ENCODE data around the gene IQCN. TPM values are rescaled to one million over a fixed set of nuclear protein-coding genes. Genes with fewer than 3 reads are reported as not detected.

Gene IQCN
- total RNA-seq, 2 experiments from 2014 or later: 0.19 TPM; not detected in 1

DNA sequence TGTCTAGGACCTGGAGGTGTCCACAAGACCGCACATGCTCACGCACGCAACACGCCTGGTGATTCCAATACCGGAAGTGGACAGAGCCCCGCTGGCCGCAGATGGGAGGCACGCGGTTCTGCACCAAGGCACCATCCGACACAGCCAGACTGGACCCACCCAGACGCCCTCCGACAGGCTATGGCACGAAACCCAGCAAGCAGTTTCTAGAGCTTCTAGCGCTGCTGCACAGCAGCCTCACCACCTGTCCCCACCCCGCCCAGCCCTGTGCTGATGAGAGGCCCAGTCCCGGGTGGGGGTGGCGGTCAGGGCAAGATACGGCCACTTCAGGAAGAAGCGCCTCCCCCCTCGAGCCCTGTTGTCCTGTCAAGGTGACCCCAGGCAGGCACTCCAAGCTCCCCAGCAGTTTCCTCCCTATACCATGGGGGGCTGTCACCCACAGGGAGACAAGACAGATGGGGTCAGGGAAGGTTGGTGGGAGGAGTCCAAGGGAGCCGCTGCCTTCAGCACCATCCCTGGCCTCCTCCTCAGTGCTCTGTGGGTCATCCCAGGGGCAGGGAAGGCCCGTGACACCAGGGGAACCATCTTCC is 37.3 kb upstream of the IQCN start:
- H3K4me1 Mint-ChIP-seq (ENCODE audit: low read depth): peaks cover 27% of the 10 kb centered on the region
- intact Hi-C loops (cut with micrococcal nuclease): no loop called here
- CTCF ChIA-PET: interaction anchor here (2.3 kb wide), 1 partner anchor 9 kb away, joined by 8 read pairs; no protein-coding TSS in a partner anchor
- peaks cover 38% of the 10 kb centered on the region for H3K36me3 Mint-ChIP-seq (ENCODE audit: low read depth)
- H3K4me3 Mint-ChIP-seq: no peak overlapping the region
- H3K27me3 Mint-ChIP-seq (ENCODE audit: low read depth): no peaks in the 10 kb centered on the region
- H3K27ac Mint-ChIP-seq: no peak overlapping the region
- no peaks in the 10 kb centered on the region for H3K9me3 Mint-ChIP-seq
- DNase-seq: no peak

DNA sequence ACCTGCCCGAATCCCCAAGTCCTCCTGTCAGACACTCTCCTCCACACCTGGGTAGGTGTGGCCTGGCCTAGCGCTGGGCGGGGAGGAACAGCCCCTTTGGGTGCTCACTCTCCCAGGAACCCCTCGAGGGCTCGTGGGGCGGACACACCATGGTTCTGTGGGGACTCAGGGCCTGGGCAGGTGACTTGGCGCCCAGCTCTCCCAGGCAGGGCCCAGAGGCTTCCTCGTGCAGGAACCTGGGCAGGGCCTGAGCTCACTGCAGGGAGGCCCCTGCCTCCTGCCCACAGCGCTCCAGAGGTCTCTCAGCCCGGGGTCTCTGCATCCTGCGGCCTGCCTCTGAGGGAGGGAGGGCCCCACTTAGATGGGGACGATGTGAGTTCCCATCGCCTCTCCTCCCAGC is 36.7 kb upstream of the IQCN start:
- Mint-ChIP-seq H3K27ac (peak overlapping the region; percentile 53), H3K4me3 (no peak overlapping the region), H3K4me1 (ENCODE audit: low read depth) (peaks cover 31% of the 10 kb centered on the region), H3K9me3 (no peaks in the 10 kb centered on the region), H3K36me3 (ENCODE audit: low read depth) (peaks cover 37% of the 10 kb centered on the region), H3K27me3 (ENCODE audit: low read depth) (no peaks in the 10 kb centered on the region)
- DNase-seq: no peak
- CTCF ChIA-PET: interaction anchor here (2.3 kb wide), 1 partner anchor 10 kb away, joined by 8 read pairs; no protein-coding TSS in a partner anchor
- intact Hi-C loops (cut with micrococcal nuclease): no loop called here

- intact Hi-C loops (cut with micrococcal nuclease): no loop called here
- H3K27ac Mint-ChIP-seq: peak overlapping the region; percentile 53
- H3K36me3 Mint-ChIP-seq (ENCODE audit: low read depth): peaks cover 34% of the 10 kb centered on the region
- no peak for DNase-seq
- H3K4me3 Mint-ChIP-seq: no peak overlapping the region
- no peaks in the 10 kb centered on the region for H3K9me3 Mint-ChIP-seq
- CTCF ChIA-PET: interaction anchor here (0.6 to 2.3 kb wide), 2 partner anchors 11 to 34 kb away, joined by 3 to 8 read pairs; no protein-coding TSS in a partner anchor
- peaks cover 34% of the 10 kb centered on the region for H3K4me1 Mint-ChIP-seq (ENCODE audit: low read depth)
- no peaks in the 10 kb centered on the region for H3K27me3 Mint-ChIP-seq (ENCODE audit: low read depth)
These were observed 36.1 kb upstream of the IQCN start for GRCh38 chr19:18310118-18310909.

DNA sequence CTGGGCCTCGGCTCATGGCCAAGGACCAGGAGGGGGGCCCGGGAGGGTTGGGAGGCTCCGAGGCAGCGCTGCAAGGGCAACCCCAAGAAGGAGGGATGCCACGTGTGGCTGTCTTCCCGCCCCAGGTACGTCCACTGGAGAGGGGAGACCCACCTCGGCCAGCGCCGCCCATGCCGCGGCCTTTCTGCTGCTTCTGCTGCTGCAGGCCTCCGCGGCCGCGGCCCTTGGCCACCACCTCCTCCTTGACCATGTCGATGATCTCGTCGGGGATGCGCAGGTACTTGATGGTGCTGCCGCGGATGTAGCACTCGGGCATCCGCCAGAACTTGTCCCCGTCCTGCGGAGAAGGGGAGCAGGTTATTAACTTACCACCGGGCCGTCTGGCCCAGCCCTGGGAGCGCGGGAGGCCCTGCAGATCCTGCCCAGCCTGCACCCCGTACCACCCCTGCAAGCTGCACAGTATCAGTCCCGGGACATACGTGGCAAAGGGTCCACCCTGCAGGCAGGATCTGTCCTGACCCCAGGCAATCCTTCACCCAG is 35.3 kb upstream of the IQCN start:
- no peaks in the 10 kb centered on the region for H3K27me3 Mint-ChIP-seq (ENCODE audit: low read depth)
- peaks cover 28% of the 10 kb centered on the region for H3K36me3 Mint-ChIP-seq (ENCODE audit: low read depth)
- peaks cover 40% of the 10 kb centered on the region for H3K4me1 Mint-ChIP-seq (ENCODE audit: low read depth)
- CTCF ChIA-PET: interaction anchor here (0.6 to 2.3 kb wide), 3 partner anchors 11 to 34 kb away, joined by 3 to 8 read pairs (median 6); no protein-coding TSS in a partner anchor
- no peak overlapping the region for H3K4me3 Mint-ChIP-seq
- no peak for DNase-seq
- no peak overlapping the region for H3K27ac Mint-ChIP-seq
- intact Hi-C loops (cut with micrococcal nuclease): no loop called here
- H3K9me3 Mint-ChIP-seq: no peaks in the 10 kb centered on the region

GRCh38 chr19:18308948-18309325 is 34.7 kb upstream of the IQCN start:
- peaks cover 38% of the 10 kb centered on the region for H3K4me1 Mint-ChIP-seq (ENCODE audit: low read depth)
- H3K9me3 Mint-ChIP-seq: no peaks in the 10 kb centered on the region
- DNase-seq: no peak
- peaks cover 23% of the 10 kb centered on the region for H3K36me3 Mint-ChIP-seq (ENCODE audit: low read depth)
- no peak overlapping the region for H3K4me3 Mint-ChIP-seq
- CTCF ChIA-PET: interaction anchor here (0.7 to 1.9 kb wide), 2 partner anchors 13 to 30 kb away, joined by 3 to 6 read pairs; no protein-coding TSS in a partner anchor
- no peaks in the 10 kb centered on the region for H3K27me3 Mint-ChIP-seq (ENCODE audit: low read depth)
- no peak overlapping the region for H3K27ac Mint-ChIP-seq
- intact Hi-C loops (cut with micrococcal nuclease): no loop called here

GRCh38 chr19:18308051-18308947 is 34.0 kb upstream of the IQCN start:
- Mint-ChIP-seq H3K36me3 (ENCODE audit: low read depth) (peaks cover 21% of the 10 kb centered on the region), H3K27me3 (ENCODE audit: low read depth) (no peaks in the 10 kb centered on the region), H3K4me1 (ENCODE audit: low read depth) (peaks cover 42% of the 10 kb centered on the region), H3K4me3 (no peak overlapping the region), H3K9me3 (no peaks in the 10 kb centered on the region), H3K27ac (no peak overlapping the region)
- CTCF ChIA-PET: interaction anchor here (0.7 to 1.9 kb wide), 3 partner anchors 14 to 30 kb away, joined by 3 to 6 read pairs (median 4); no protein-coding TSS in a partner anchor
- no peak for DNase-seq
- intact Hi-C loops (cut with micrococcal nuclease): no loop called here

- no peaks in the 10 kb centered on the region for H3K9me3 Mint-ChIP-seq
- H3K4me3 Mint-ChIP-seq: peak overlapping the region; percentile 9
- H3K27me3 Mint-ChIP-seq (ENCODE audit: low read depth): no peaks in the 10 kb centered on the region
- CTCF ChIA-PET: interaction anchor here (0.6 to 1.4 kb wide), 5 partner anchors 9 to 48 kb away, joined by 3 to 11 read pairs (median 4); partner anchors contain the start of gene LSM4
- H3K4me1 Mint-ChIP-seq (ENCODE audit: low read depth): peaks cover 38% of the 10 kb centered on the region
- intact Hi-C loops (cut with micrococcal nuclease): no loop called here
- DNase-seq: peak; percentile 62
- peak overlapping the region; percentile 88 for H3K27ac Mint-ChIP-seq
- H3K36me3 Mint-ChIP-seq (ENCODE audit: low read depth): peaks cover 14% of the 10 kb centered on the region
These were observed 33.0 kb upstream of the IQCN start for GRCh38 chr19:18307271-18307681.

- Mint-ChIP-seq H3K27ac (peak overlapping the region; percentile 88), H3K27me3 (ENCODE audit: low read depth) (no peaks in the 10 kb centered on the region), H3K9me3 (no peaks in the 10 kb centered on the region), H3K36me3 (ENCODE audit: low read depth) (peaks cover 14% of the 10 kb centered on the region), H3K4me3 (no peak overlapping the region), H3K4me1 (ENCODE audit: low read depth) (peaks cover 38% of the 10 kb centered on the region)
- no peak for DNase-seq
- intact Hi-C loops (cut with micrococcal nuclease): no loop called here
- CTCF ChIA-PET: interaction anchor here (0.6 to 1.4 kb wide), 6 partner anchors 10 to 48 kb away, joined by 3 to 11 read pairs (median 4); partner anchors contain the start of gene LSM4
These were observed 32.6 kb upstream of the IQCN start for GRCh38 chr19:18306888-18307260.

- H3K36me3 Mint-ChIP-seq (ENCODE audit: low read depth): peaks cover 14% of the 10 kb centered on the region
- no peak for DNase-seq
- no peaks in the 10 kb centered on the region for H3K27me3 Mint-ChIP-seq (ENCODE audit: low read depth)
These were observed 32.1 kb upstream of the IQCN start for GRCh38 chr19:18306209-18306887.

DNA sequence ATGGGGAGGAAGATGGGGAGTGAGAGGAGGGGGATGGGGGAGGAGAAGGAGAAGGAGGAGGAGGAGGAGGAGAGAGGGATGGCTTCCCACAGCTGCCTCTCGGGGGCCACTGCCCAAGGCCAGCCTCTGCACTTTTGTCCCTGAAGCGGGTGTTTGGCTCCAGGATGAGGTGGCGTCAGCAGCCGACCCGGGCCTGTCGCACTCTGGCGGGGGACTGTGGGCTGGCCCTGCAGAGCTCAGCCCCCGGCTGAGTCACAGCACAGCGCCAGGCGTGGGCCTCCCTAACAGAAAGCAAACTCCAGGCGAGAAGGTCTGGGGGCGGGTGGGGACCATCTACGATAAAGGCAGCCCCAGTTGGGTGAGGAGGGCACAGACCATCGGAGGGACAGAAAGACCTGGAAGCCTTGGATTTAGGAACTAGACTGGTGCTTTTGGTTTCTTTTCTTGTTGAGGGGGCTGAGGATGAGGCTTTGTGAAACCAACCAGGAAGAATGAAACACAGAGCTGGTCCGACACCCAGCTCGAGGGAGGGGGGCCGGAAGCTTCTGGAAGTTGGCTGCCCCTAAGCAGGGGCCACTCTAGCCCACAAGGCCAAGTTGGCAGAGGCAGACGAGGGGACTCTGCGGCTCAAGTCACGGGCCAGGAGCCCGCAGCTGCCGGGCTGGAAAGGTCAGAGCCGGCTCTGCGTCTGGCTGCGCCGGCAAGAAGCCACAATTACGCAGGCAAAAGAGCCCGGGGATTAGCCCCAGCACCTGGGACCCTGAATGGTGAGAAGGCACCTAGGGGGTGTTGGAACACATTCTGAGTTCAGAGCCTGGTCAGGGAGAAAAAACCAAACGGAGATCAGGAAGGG is 30.4 kb upstream of the IQCN start:
- Mint-ChIP-seq H3K4me1 (ENCODE audit: low read depth) (peaks cover 42% of the 10 kb centered on the region), H3K36me3 (ENCODE audit: low read depth) (peaks cover 14% of the 10 kb centered on the region), H3K4me3 (peak overlapping the region; percentile 97), H3K27me3 (ENCODE audit: low read depth) (no peaks in the 10 kb centered on the region), H3K9me3 (no peaks in the 10 kb centered on the region), H3K27ac (peak overlapping the region; percentile 100)
- peak; percentile 87 for DNase-seq
- CTCF ChIA-PET: interaction anchor here (1.0 to 10.1 kb wide), 7 partner anchors 13 to 26 kb away, joined by 5 to 145 read pairs (median 11); partner anchors contain the start of genes JUND and LSM4
- intact Hi-C loops (cut with micrococcal nuclease): loop anchor here (1.0 kb wide), 5 partner anchors 10 to 23 kb away; partner anchors contain the start of genes JUND and LSM4

More at GRCh38 chr19:18306209-18306887, 32.1 kb upstream of the IQCN start:
- peaks cover 41% of the 10 kb centered on the region for H3K4me1 Mint-ChIP-seq (ENCODE audit: low read depth)
- CTCF ChIA-PET: interaction anchor here (0.7 to 1.4 kb wide), 5 partner anchors 10 to 27 kb away, joined by 3 to 11 read pairs (median 4); partner anchors contain the start of gene LSM4
- peak overlapping the region; percentile 100 for H3K27ac Mint-ChIP-seq
- H3K9me3 Mint-ChIP-seq: no peaks in the 10 kb centered on the region
- H3K4me3 Mint-ChIP-seq: peak overlapping the region; percentile 4
- intact Hi-C loops (cut with micrococcal nuclease): no loop called here
